HL-60 (cell line): Measurements from ENCODE around the gene ALOX15.

ENCODE experiments used
- GABPA ChIP-seq: IDR thresholded peaks from 2 replicates; pipeline ENCODE4 v1.6.1; 2012; ENCODE audit warnings: low read depth
- POLR2AphosphoS5 ChIP-seq: IDR thresholded peaks from 2 replicates; pipeline ENCODE4 v1.6.1; 2012; ENCODE audit warnings: low read depth
- SPI1 ChIP-seq: IDR thresholded peaks from 2 replicates; pipeline ENCODE4 v1.6.1; 2012; ENCODE audit warnings: low read depth, mild to moderate bottlenecking, borderline replicate concordance
- TF ChIP-seq, protein P1 (sequence below): IDR thresholded peaks from 2 replicates; pipeline ENCODE4 v1.6.1; 2012; ENCODE audit warnings: low read depth; ENCODE audit not compliant: insufficient replicate concordance
- TF ChIP-seq, protein P2 (sequence below): IDR thresholded peaks from one replicate; pipeline ENCODE4 v1.5.1; 2011; ENCODE audit warnings: low read length, control low read depth, inconsistent platforms; ENCODE audit not compliant: insufficient read depth

DNA sequence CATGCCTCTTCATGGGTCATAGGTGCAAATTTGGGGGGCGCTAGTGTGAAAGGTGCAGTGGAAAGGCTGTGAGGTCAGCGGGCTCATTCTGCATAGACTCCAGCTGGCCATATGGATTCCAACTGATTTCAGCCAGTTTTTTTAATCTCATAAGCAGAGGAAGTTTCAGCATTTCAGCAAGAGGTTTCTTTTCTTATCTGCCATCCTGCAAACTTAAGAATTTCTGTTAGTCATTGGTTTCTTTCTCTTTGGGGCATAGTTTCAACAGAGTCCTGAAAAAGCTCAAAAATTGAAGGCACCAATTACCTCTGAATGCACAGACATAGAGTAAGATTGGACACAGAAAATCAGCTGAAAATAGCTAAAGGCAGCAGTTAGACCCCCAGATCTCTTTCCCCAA is 16.2 kb upstream of the ALOX15 start:
- TF ChIP-seq POLR2AphosphoS5 (no peak), SPI1 (no peak), GABPA (no peak)
- TF ChIP-seq, protein P1, sequence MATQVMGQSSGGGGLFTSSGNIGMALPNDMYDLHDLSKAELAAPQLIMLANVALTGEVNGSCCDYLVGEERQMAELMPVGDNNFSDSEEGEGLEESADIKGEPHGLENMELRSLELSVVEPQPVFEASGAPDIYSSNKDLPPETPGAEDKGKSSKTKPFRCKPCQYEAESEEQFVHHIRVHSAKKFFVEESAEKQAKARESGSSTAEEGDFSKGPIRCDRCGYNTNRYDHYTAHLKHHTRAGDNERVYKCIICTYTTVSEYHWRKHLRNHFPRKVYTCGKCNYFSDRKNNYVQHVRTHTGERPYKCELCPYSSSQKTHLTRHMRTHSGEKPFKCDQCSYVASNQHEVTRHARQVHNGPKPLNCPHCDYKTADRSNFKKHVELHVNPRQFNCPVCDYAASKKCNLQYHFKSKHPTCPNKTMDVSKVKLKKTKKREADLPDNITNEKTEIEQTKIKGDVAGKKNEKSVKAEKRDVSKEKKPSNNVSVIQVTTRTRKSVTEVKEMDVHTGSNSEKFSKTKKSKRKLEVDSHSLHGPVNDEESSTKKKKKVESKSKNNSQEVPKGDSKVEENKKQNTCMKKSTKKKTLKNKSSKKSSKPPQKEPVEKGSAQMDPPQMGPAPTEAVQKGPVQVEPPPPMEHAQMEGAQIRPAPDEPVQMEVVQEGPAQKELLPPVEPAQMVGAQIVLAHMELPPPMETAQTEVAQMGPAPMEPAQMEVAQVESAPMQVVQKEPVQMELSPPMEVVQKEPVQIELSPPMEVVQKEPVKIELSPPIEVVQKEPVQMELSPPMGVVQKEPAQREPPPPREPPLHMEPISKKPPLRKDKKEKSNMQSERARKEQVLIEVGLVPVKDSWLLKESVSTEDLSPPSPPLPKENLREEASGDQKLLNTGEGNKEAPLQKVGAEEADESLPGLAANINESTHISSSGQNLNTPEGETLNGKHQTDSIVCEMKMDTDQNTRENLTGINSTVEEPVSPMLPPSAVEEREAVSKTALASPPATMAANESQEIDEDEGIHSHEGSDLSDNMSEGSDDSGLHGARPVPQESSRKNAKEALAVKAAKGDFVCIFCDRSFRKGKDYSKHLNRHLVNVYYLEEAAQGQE = no peak
- TF ChIP-seq, protein P2, sequence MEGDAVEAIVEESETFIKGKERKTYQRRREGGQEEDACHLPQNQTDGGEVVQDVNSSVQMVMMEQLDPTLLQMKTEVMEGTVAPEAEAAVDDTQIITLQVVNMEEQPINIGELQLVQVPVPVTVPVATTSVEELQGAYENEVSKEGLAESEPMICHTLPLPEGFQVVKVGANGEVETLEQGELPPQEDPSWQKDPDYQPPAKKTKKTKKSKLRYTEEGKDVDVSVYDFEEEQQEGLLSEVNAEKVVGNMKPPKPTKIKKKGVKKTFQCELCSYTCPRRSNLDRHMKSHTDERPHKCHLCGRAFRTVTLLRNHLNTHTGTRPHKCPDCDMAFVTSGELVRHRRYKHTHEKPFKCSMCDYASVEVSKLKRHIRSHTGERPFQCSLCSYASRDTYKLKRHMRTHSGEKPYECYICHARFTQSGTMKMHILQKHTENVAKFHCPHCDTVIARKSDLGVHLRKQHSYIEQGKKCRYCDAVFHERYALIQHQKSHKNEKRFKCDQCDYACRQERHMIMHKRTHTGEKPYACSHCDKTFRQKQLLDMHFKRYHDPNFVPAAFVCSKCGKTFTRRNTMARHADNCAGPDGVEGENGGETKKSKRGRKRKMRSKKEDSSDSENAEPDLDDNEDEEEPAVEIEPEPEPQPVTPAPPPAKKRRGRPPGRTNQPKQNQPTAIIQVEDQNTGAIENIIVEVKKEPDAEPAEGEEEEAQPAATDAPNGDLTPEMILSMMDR = no peak
